Loucy (cell line): ENCODE data around the gene FAM210A.

ENCODE experiments used
- H2AFZ ChIP-seq: fragments of 200-600 bp; sonication (generic); 2 replicates; pipeline ENCODE4 v1.6.0; 2016; ENCODE audit warnings: antibody characterized with exemption, mild to moderate bottlenecking, low read length, moderate library complexity
- H3F3A ChIP-seq: fragments of 200-600 bp; 2 replicates; pipeline ENCODE4 v1.6.0; 2016; ENCODE audit warnings: antibody characterized with exemption, low read depth, mild to moderate bottlenecking
- H3K27me3 ChIP-seq: fragments of 200-600 bp; sonication (generic); 2 replicates; pipeline ENCODE4 v1.6.1; 2014; ENCODE audit warnings: low read length, mild to moderate bottlenecking; ENCODE audit not compliant: insufficient read depth, poor library complexity, severe bottlenecking
- H3K36me3 ChIP-seq: fragments of 200-600 bp; sonication (generic); 2 replicates; pipeline ENCODE4 v1.6.1; 2016; ENCODE audit warnings: low read length; ENCODE audit not compliant: insufficient read depth
- H3K4me1 ChIP-seq: fragments of 200-600 bp; sonication (generic); 2 replicates; pipeline ENCODE4 v1.5.1; 2014; ENCODE audit warnings: low read length, mild to moderate bottlenecking; ENCODE audit not compliant: insufficient read depth, poor library complexity, severe bottlenecking
- H3K4me2 ChIP-seq: fragments of 200-600 bp; sonication (generic); 2 replicates; pipeline ENCODE4 v1.6.0; 2014; ENCODE audit warnings: antibody characterized with exemption, low read length, low read depth, mild to moderate bottlenecking; ENCODE audit not compliant: poor library complexity, severe bottlenecking
- H3K4me3 ChIP-seq: fragments of 200-600 bp; sonication (generic); 2 replicates; pipeline ENCODE4 v1.5.1; 2014; ENCODE audit warnings: low read length, mild to moderate bottlenecking, mixed read lengths; ENCODE audit not compliant: poor library complexity, severe bottlenecking
- H3K79me2 ChIP-seq: fragments of 200-600 bp; sonication (generic); 2 replicates; pipeline ENCODE4 v1.6.1; 2014; ENCODE audit warnings: low read length; ENCODE audit not compliant: insufficient read depth
- H3K9ac ChIP-seq: fragments of 200-600 bp; sonication (generic); 2 replicates; pipeline ENCODE4 v1.6.0; 2014; ENCODE audit warnings: mild to moderate bottlenecking, low read depth, low read length, moderate library complexity; ENCODE audit not compliant: poor library complexity, severe bottlenecking
- H3K9me2 ChIP-seq: fragments of 200-600 bp; sonication (generic); replicated peaks from 2 replicates; pipeline ENCODE4 v1.6.1; 2016; ENCODE audit warnings: low read depth, low read length, mixed read lengths
- H3K9me3 ChIP-seq: fragments of 200-600 bp; sonication (generic); 2 replicates; pipeline ENCODE4 v1.6.1; 2014; ENCODE audit warnings: mild to moderate bottlenecking, antibody characterized with exemption, low read length, low read depth; ENCODE audit not compliant: insufficient read depth
- H4K20me1 ChIP-seq: fragments of 200-600 bp; sonication (generic); 2 replicates; pipeline ENCODE4 v1.6.0; 2014; ENCODE audit warnings: antibody characterized with exemption, low read length, mild to moderate bottlenecking; ENCODE audit not compliant: insufficient read depth, poor library complexity, severe bottlenecking
- CTCF ChIP-seq: fragments of 200-600 bp; sonication (generic); conservative IDR thresholded peaks from 2 replicates; pipeline ENCODE4 v1.5.1; 2014; ENCODE audit warnings: mild to moderate bottlenecking, antibody characterized with exemption, low read length
- EZH2phosphoT487 ChIP-seq: fragments of 200-600 bp; IDR thresholded peaks from 2 replicates; pipeline ENCODE4 v1.6.1; 2018; ENCODE audit warnings: antibody characterized with exemption, mild to moderate bottlenecking, moderate library complexity, borderline replicate concordance

Gene FAM210A

GRCh38 chr18:13645093-13645492 is 81.3 kb downstream of the FAM210A start:
- Histone ChIP-seq H3K4me1 (no peaks in the 10 kb centered on the region), H4K20me1 (no peaks in the 10 kb centered on the region), H3K36me3 (peaks cover 44% of the 10 kb centered on the region; the same call in 1 of the 2 replicates), H3K4me2 (no peak overlapping the region), H3K9me3 (no peaks in the 10 kb centered on the region), H3K9me2 (no peaks in the 10 kb centered on the region), H3F3A (no peaks in the 10 kb centered on the region), H3K27me3 (no peaks in the 10 kb centered on the region), H3K79me2 (no peaks in the 10 kb centered on the region), H2AFZ (no peak overlapping the region), H3K9ac (no peak overlapping the region), H3K4me3 (no peak overlapping the region)
- TF ChIP-seq CTCF = no peak
- TF ChIP-seq EZH2phosphoT487 = no peak

GRCh38 chr18:13643261-13643751 is 83.1 kb downstream of the FAM210A start:
- Histone ChIP-seq H4K20me1 (no peaks in the 10 kb centered on the region), H3K4me1 (no peaks in the 10 kb centered on the region), H3K79me2 (peaks cover 12% of the 10 kb centered on the region; the same call in 1 of the 2 replicates), H3K9ac (no peak overlapping the region), H3F3A (no peaks in the 10 kb centered on the region), H3K9me3 (no peaks in the 10 kb centered on the region), H3K4me3 (no peak overlapping the region), H3K9me2 (no peaks in the 10 kb centered on the region), H3K4me2 (no peak overlapping the region), H3K36me3 (peaks cover 56% of the 10 kb centered on the region; the same call in 1 of the 2 replicates), H2AFZ (no peak overlapping the region), H3K27me3 (no peaks in the 10 kb centered on the region)
- TF ChIP-seq EZH2phosphoT487 = no peak
- no peak for TF ChIP-seq CTCF

- TF ChIP-seq CTCF (no peak), EZH2phosphoT487 (no peak)
- Histone ChIP-seq H3K4me2 (no peak overlapping the region), H3K4me3 (no peak overlapping the region), H4K20me1 (no peaks in the 10 kb centered on the region), H3K36me3 (peaks cover 50% of the 10 kb centered on the region; the same call in 1 of the 2 replicates), H3F3A (no peaks in the 10 kb centered on the region), H3K79me2 (peaks cover 13% of the 10 kb centered on the region; the same call in 1 of the 2 replicates), H3K27me3 (no peaks in the 10 kb centered on the region), H3K9me2 (no peaks in the 10 kb centered on the region), H3K9me3 (no peaks in the 10 kb centered on the region), H3K4me1 (no peaks in the 10 kb centered on the region), H2AFZ (no peak overlapping the region), H3K9ac (no peak overlapping the region)
Measured at GRCh38 chr18:13642440-13642827, 83.9 kb downstream of the FAM210A start.
